Endodermal cell (in vitro differentiated cells): Measurements from ENCODE around the gene MROH7. TPM values are rescaled to one million over a fixed set of nuclear protein-coding genes. Genes with fewer than 3 reads are reported as not detected.

Source experiments
- DNase-seq: peaks from one replicate; pipeline ENCODE4 v3.0.0-alpha.2; 2017
- H3K27ac ChIP-seq: 2 replicates; pipeline ENCODE4 v1.5.1; 2013; ENCODE audit warnings: mild to moderate bottlenecking, low read depth, low read length, moderate library complexity
- H3K27me3 ChIP-seq: 2 replicates; pipeline ENCODE4 v1.6.1; 2013; ENCODE audit warnings: mild to moderate bottlenecking, low read length, moderate library complexity; ENCODE audit not compliant: insufficient read depth, control insufficient read depth, poor library complexity, severe bottlenecking
- H3K36me3 ChIP-seq: 2 replicates; pipeline ENCODE4 v1.7.0; 2013; ENCODE audit warnings: mild to moderate bottlenecking, low read length, moderate library complexity; ENCODE audit not compliant: control insufficient read depth, insufficient read depth
- H3K4me1 ChIP-seq: one replicate; pipeline ENCODE4 v1.7.0; 2013; ENCODE audit warnings: low read length; ENCODE audit not compliant: control insufficient read depth, insufficient read depth
- H3K4me3 ChIP-seq: 2 replicates; pipeline ENCODE4 v1.5.1; 2013; ENCODE audit warnings: mild to moderate bottlenecking, low read length, moderate library complexity
- H3K9ac ChIP-seq: 2 replicates; pipeline ENCODE4 v1.6.1; 2013; ENCODE audit warnings: mild to moderate bottlenecking, low read length, moderate library complexity; ENCODE audit not compliant: poor library complexity, severe bottlenecking; ENCODE audit errors: extremely low read depth
- H3K9me3 ChIP-seq: 2 replicates; pipeline ENCODE4 v1.6.1; 2013; ENCODE audit warnings: mild to moderate bottlenecking, low read length, moderate library complexity; ENCODE audit not compliant: control insufficient read depth
- H3K27ac Mint-ChIP-seq: 2 replicates; pipeline ENCODE4 v1.8.0; 2020; ENCODE audit warnings: mixed read lengths
- H3K27me3 Mint-ChIP-seq: 2 replicates; pipeline ENCODE4 v1.8.0; 2021; ENCODE audit warnings: mild to moderate bottlenecking, mixed read lengths; ENCODE audit not compliant: insufficient read depth
- H3K36me3 Mint-ChIP-seq: 2 replicates; pipeline ENCODE4 v1.8.0; 2020; ENCODE audit warnings: low read depth, mixed read lengths
- H3K4me1 Mint-ChIP-seq: 2 replicates; pipeline ENCODE4 v1.8.0; 2020; ENCODE audit warnings: mixed read lengths
- H3K4me3 Mint-ChIP-seq: 2 replicates; pipeline ENCODE4 v1.8.0; 2020; ENCODE audit warnings: mild to moderate bottlenecking, moderate library complexity, mixed read lengths
- H3K9me3 Mint-ChIP-seq: 2 replicates; pipeline ENCODE4 v1.8.0; 2020; ENCODE audit warnings: mild to moderate bottlenecking, mixed read lengths
- WGBS, 2 experiments: methylation state at CpG; one replicate each; pipeline versions ENCODE4 v1.1.5 to v1.1.7; 2013; ENCODE audit warnings: missing lambda C conversion rate in 2 of 2, mixed read lengths in 1 of 2; ENCODE audit not compliant: insufficient coverage in 1 of 2, insufficient read length in 1 of 2; 5-methylcytosine and 5-hydroxymethylcytosine counted together
- total RNA-seq, 2 donors: library from RNA; stranded (reverse); fragmentation: NEBNext Ultra II Directional in 1 of 2; extraction: Animal tissue kit (Norgen Biotek cat#: 25700) in 1 of 2; gene quantifications; 2 replicates in 1 of 2; 3 replicates in 1 of 2; pipeline ENCODE4 v1.2.1, GENCODE V29; 2021
- TF ChIP-seq, protein P1 (sequence below): fragments of 200-600 bp; sonication (generic); conservative IDR thresholded peaks from 2 replicates; pipeline ENCODE4 v1.5.0; 2021; ENCODE audit warnings: antibody characterized with exemption, mild to moderate bottlenecking

Gene MROH7
- total RNA-seq, 2 donors from 2014 or later = 0.46 to 1.4 TPM

DNA sequence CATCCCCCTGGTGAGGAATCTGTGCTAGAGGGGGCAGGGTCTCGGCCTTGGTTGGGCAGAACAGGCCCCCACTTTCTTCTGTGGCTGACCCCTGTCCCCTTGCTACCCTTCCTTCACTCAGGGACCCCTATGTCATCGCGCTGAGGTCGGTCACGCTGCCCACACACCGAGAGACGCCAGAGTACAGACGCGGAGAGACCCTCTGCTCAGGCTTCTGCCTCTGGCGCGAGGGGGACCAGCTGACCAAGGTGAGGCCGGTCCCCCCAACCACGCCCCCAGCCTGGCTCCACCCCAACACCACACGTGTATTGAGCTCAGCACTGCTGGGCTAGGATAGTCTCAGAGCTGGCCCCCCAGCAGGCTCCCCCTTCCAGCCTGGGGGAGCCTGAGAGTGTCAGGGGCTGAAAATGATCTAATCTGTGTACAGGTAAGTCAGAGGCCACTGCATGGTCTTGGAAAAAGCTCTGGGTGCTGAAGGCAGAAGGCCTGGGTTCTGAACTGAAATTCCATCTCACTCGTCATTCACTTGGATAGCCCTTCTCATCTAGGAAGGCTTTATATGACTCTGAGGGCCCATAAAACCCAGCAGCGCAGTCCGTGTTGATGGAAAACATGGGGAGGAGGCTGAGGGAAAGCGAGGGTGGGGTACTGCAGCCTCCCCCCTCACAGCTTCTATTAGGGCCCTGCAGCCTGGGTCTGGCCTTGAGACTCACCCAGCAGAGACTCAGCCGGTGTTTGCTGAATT, 33.6 kb upstream of the MROH7 start:
- H3K27ac Mint-ChIP-seq = no peak overlapping the region
- H3K4me1 Mint-ChIP-seq = no peaks in the 10 kb centered on the region
- Histone ChIP-seq H3K4me1 (no peaks in the 10 kb centered on the region), H3K9ac (no peak overlapping the region), H3K9me3 (no peaks in the 10 kb centered on the region), H3K27me3 (no peaks in the 10 kb centered on the region), H3K4me3 (no peak overlapping the region), H3K27ac (no peak overlapping the region), H3K36me3 (no peaks in the 10 kb centered on the region)
- H3K4me3 Mint-ChIP-seq = no peak overlapping the region
- TF ChIP-seq, protein P1, sequence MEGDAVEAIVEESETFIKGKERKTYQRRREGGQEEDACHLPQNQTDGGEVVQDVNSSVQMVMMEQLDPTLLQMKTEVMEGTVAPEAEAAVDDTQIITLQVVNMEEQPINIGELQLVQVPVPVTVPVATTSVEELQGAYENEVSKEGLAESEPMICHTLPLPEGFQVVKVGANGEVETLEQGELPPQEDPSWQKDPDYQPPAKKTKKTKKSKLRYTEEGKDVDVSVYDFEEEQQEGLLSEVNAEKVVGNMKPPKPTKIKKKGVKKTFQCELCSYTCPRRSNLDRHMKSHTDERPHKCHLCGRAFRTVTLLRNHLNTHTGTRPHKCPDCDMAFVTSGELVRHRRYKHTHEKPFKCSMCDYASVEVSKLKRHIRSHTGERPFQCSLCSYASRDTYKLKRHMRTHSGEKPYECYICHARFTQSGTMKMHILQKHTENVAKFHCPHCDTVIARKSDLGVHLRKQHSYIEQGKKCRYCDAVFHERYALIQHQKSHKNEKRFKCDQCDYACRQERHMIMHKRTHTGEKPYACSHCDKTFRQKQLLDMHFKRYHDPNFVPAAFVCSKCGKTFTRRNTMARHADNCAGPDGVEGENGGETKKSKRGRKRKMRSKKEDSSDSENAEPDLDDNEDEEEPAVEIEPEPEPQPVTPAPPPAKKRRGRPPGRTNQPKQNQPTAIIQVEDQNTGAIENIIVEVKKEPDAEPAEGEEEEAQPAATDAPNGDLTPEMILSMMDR = no peak
- no peaks in the 10 kb centered on the region for H3K36me3 Mint-ChIP-seq
- 93 to 96% methylated on average over 13 to 19 of the region's 19 CpGs for WGBS, 2 experiments
- no peak for DNase-seq
- no peaks in the 10 kb centered on the region for H3K9me3 Mint-ChIP-seq
- no peaks in the 10 kb centered on the region for H3K27me3 Mint-ChIP-seq

GRCh38 chr1:54608566-54609230, 32.9 kb upstream of the MROH7 start:
- 87 to 90% methylated on average over 2 to 9 of the region's 9 CpGs for WGBS, 2 experiments
- H3K9me3 Mint-ChIP-seq = no peaks in the 10 kb centered on the region
- no peak overlapping the region for H3K4me3 Mint-ChIP-seq
- H3K4me1 Mint-ChIP-seq = no peaks in the 10 kb centered on the region
- no peaks in the 10 kb centered on the region for H3K4me1 ChIP-seq
- H3K36me3 Mint-ChIP-seq = no peaks in the 10 kb centered on the region
- H3K4me3 ChIP-seq = no peak overlapping the region
- H3K27me3 Mint-ChIP-seq = no peaks in the 10 kb centered on the region
- no peak for DNase-seq
- no peak overlapping the region for H3K27ac ChIP-seq
- peak overlapping the region; percentile 39 for H3K27ac Mint-ChIP-seq
- H3K27me3 ChIP-seq = no peaks in the 10 kb centered on the region
- H3K36me3 ChIP-seq = no peaks in the 10 kb centered on the region
- H3K9me3 ChIP-seq = no peaks in the 10 kb centered on the region
- no peak overlapping the region for H3K9ac ChIP-seq
- TF ChIP-seq, protein P1 = no peak

DNA sequence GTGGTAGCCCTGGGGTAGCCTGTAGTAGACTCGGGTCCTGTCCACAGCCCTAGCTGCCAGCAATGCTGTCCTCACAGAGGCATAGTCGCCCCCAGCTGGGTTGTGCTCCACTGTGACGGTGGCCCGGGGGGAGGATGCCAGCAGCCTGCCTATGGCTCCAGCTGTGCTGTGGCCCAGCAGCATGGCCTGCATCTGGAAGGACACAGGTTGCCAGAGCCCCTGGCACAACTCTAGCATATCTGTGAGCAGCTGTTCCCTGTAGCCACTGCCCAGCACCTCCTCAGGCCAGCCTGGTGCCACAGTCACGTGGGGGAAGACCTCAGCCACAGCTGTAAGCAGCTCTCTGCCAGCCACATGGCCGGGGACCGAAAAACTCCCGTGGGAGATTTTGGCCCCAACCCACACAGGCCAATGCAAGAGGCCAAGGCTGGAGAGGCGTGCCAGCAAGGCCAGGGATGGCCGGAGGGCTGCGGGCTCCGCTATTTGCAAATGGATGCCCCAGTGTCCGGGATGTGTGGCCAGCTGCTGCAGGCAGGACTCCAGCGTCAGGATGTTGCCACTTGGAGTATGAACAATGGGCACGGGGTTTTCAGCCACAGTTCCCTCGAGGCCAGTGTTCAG, 32.2 kb upstream of the MROH7 start:
- H3K27ac Mint-ChIP-seq = no peak overlapping the region

More for the DNA sequence above, 32.2 kb upstream of the MROH7 start:
- Histone ChIP-seq H3K36me3 (no peaks in the 10 kb centered on the region), H3K9me3 (no peaks in the 10 kb centered on the region), H3K9ac (no peak overlapping the region), H3K4me1 (no peaks in the 10 kb centered on the region), H3K4me3 (no peak overlapping the region), H3K27me3 (no peaks in the 10 kb centered on the region), H3K27ac (no peak overlapping the region)
- H3K27me3 Mint-ChIP-seq = no peaks in the 10 kb centered on the region
- no peaks in the 10 kb centered on the region for H3K36me3 Mint-ChIP-seq
- H3K4me3 Mint-ChIP-seq = no peak overlapping the region
- no peaks in the 10 kb centered on the region for H3K4me1 Mint-ChIP-seq
- no peaks in the 10 kb centered on the region for H3K9me3 Mint-ChIP-seq
- TF ChIP-seq, protein P1 = no peak
- WGBS, 2 experiments = 80 to 90% methylated on average over 8 to 16 of the region's 16 CpGs
- DNase-seq = no peak
